Measurements from ENCODE around the gene KCNE2.
"Not testable (repeated sequence)": the region's sequence is repeated elsewhere in the genome, so short reads cannot be mapped to it uniquely, and the experiment has no call there.

KCNE2 gene

GRCh38 chr21:34417448-34418077 is 53.8 kb downstream of the KCNE2 start:
- not testable (repeated sequence) for DNase-seq
